ENCODE measurements around the gene SF3A1. TPM values are rescaled to one million over a fixed set of nuclear protein-coding genes. Genes with fewer than 3 reads are reported as not detected.

SF3A1 gene
- total and polyA plus RNA-seq, 2 donors (not counting 1 experiment from before 2014, with no cell fraction given), result 17.0 to 22.9 TPM

DNA sequence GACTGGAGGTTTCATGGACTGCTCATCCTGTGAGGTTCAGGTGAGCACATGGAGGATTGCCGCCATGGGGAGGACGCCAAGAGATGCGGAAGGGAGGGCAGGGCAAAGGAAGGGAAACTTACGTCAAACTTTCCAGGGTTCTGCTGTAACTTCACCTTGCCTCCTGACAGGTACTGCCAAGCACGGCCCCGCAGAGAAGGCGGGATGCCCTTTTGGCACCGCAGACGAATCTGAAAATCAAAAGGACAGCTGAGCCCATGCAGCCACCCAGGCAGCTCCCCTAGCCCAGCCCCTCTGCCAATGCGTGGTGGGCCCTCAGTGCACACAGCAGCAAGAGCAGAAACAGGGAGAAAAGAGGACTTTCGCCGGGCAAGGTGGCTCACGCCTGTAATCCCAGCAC lies 57.4 kb downstream of the SF3A1 start:
- peaks cover 20% of the 10 kb centered on the region for H3K36me3 ChIP-seq (ENCODE audit: control insufficient read depth, insufficient read depth, low read length)
- DNase-seq (ENCODE audit: low read depth in 2 of 2), result no peak
- no peak overlapping the region for H3K4me3 ChIP-seq (replicated peaks in 1 of 4; ENCODE audit: control extremely low read depth in 1 of 4, insufficient read depth in 1 of 4, low read depth in 3 of 4, low read length in 4 of 4)
- H3K9ac ChIP-seq (ENCODE audit: insufficient read depth, low read length), result no peak overlapping the region
- no peaks in the 10 kb centered on the region for H3K9me3 ChIP-seq (ENCODE audit: control insufficient read depth, insufficient read depth, low read depth, low read length)
- H3K4me2 ChIP-seq (ENCODE audit: extremely low read depth, insufficient read depth, low read length), result no peak overlapping the region
- no peaks in the 10 kb centered on the region for H4K20me1 ChIP-seq (ENCODE audit: control insufficient read depth, extremely low read depth, insufficient read depth, low read length)
- H3K4me1 ChIP-seq (ENCODE audit: control insufficient read depth, extremely low read depth, insufficient read depth, low read length), result peaks cover 7% of the 10 kb centered on the region
- TF ChIP-seq EZH2 (IDR thresholded peaks at IDR 0.05; ENCODE audit: low read length, missing control alignments), result no peak
- TF ChIP-seq, protein P1, sequence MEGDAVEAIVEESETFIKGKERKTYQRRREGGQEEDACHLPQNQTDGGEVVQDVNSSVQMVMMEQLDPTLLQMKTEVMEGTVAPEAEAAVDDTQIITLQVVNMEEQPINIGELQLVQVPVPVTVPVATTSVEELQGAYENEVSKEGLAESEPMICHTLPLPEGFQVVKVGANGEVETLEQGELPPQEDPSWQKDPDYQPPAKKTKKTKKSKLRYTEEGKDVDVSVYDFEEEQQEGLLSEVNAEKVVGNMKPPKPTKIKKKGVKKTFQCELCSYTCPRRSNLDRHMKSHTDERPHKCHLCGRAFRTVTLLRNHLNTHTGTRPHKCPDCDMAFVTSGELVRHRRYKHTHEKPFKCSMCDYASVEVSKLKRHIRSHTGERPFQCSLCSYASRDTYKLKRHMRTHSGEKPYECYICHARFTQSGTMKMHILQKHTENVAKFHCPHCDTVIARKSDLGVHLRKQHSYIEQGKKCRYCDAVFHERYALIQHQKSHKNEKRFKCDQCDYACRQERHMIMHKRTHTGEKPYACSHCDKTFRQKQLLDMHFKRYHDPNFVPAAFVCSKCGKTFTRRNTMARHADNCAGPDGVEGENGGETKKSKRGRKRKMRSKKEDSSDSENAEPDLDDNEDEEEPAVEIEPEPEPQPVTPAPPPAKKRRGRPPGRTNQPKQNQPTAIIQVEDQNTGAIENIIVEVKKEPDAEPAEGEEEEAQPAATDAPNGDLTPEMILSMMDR (conservative IDR thresholded peaks at IDR 0.05 in 1 of 2, IDR thresholded peaks at IDR 0.05 in 1 of 2; ENCODE audit: low read depth in 1 of 2, low read length in 2 of 2), result no peak
- H3K79me2 ChIP-seq (ENCODE audit: control insufficient read depth, insufficient read depth, low read length), result no peaks in the 10 kb centered on the region
- no peak overlapping the region for H2AFZ ChIP-seq (ENCODE audit: low read length)
- no peaks in the 10 kb centered on the region for H3K27me3 ChIP-seq (ENCODE audit: control insufficient read depth, insufficient read depth, low read length)
- H3K27ac ChIP-seq (ENCODE audit: insufficient read depth, low read length), result no peak overlapping the region

DNA sequence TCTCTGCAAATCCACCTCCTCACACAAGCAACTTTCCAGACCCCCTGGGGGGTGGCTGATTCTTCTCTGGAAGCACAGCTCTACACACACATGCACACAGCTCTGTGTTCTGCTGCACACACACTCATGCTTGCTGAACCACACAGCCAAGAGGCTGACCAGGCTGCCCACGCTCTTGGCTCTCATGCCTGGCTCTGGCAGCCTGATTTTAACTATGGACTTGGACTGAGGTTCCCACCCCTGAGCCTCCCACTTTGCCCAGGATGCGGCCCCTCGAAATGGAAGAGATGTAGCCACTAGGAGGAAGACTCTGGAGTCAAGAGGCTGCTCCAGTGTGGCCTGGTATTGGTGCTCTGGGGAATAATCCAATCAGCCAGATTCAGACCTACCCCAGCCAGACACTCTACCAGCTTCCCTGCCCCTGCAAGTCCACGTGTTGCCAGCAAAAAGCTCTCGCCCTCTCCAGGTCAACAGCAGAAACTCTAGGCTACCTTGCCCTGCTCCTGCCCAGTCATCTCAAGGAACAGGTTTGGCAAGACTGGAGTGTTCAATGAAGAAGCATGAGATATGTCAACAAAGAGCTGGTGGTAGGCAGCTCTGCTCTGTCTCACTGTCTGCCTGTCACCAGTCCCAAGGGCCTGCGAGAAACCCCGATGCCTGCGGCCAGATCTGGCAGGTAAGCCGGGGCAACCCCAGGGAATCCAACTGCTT lies 58.5 kb downstream of the SF3A1 start:
- TF ChIP-seq, protein P1 (conservative IDR thresholded peaks at IDR 0.05 in 1 of 2, IDR thresholded peaks at IDR 0.05 in 1 of 2; ENCODE audit: low read depth in 1 of 2, low read length in 2 of 2), result no peak
- no peak for TF ChIP-seq EZH2 (IDR thresholded peaks at IDR 0.05; ENCODE audit: low read length, missing control alignments)
- Histone ChIP-seq H3K36me3 (ENCODE audit: control insufficient read depth, insufficient read depth, low read length) (peaks cover 26% of the 10 kb centered on the region), H3K27me3 (ENCODE audit: control insufficient read depth, insufficient read depth, low read length) (no peaks in the 10 kb centered on the region), H4K20me1 (ENCODE audit: control insufficient read depth, extremely low read depth, insufficient read depth, low read length) (no peaks in the 10 kb centered on the region), H3K4me1 (ENCODE audit: control insufficient read depth, extremely low read depth, insufficient read depth, low read length) (peaks cover 7% of the 10 kb centered on the region), H3K4me3 (replicated peaks in 1 of 4; ENCODE audit: control extremely low read depth in 1 of 4, insufficient read depth in 1 of 4, low read depth in 3 of 4, low read length in 4 of 4) (no peak overlapping the region), H3K9ac (ENCODE audit: insufficient read depth, low read length) (no peak overlapping the region), H2AFZ (ENCODE audit: low read length) (no peak overlapping the region), H3K27ac (ENCODE audit: insufficient read depth, low read length) (no peak overlapping the region), H3K9me3 (ENCODE audit: control insufficient read depth, insufficient read depth, low read depth, low read length) (no peaks in the 10 kb centered on the region), H3K4me2 (ENCODE audit: extremely low read depth, insufficient read depth, low read length) (no peak overlapping the region), H3K79me2 (ENCODE audit: control insufficient read depth, insufficient read depth, low read length) (no peaks in the 10 kb centered on the region)
- no peak for DNase-seq (ENCODE audit: low read depth in 2 of 2)

DNA sequence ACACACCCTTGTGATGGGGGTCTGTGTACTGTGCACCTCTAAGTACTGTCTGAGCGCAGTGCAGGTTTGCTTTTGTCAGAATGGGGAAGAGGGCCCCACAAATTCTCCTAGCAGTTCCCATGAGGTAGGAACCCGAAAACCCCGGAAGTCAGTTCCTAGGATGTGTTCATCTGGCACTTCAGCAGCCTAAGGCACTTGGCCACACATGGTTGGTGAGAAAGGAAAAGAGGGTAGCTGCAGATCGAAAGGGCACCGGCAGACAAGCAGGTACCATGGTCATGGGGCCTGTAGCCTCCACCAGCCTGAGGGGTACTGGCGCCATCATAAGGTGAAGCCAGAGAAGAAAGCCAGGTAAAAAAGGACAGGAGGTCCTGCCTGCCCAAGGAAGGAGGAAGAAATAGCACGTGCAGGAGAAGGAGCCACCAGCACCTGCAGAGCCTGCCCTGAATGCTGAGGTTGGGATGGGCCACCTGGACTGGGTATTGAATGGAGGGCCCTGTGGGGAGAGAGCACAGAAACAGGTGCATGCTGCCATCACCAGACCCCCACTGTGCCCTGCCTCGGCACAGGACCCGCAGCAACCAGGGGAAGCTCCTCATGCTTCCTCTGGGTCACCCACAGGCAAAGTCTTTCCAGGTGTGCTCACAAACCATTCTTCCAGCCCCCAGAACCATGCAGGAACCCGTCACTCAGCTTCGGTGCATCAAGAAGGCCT lies 59.3 kb downstream of the SF3A1 start:
- Histone ChIP-seq H3K79me2 (ENCODE audit: control insufficient read depth, insufficient read depth, low read length) (no peaks in the 10 kb centered on the region), H3K9ac (ENCODE audit: insufficient read depth, low read length) (no peak overlapping the region), H3K4me2 (ENCODE audit: extremely low read depth, insufficient read depth, low read length) (no peak overlapping the region), H3K4me3 (replicated peaks in 1 of 4; ENCODE audit: control extremely low read depth in 1 of 4, insufficient read depth in 1 of 4, low read depth in 3 of 4, low read length in 4 of 4) (no peak overlapping the region), H3K27ac (ENCODE audit: insufficient read depth, low read length) (no peak overlapping the region), H3K9me3 (ENCODE audit: control insufficient read depth, insufficient read depth, low read depth, low read length) (no peaks in the 10 kb centered on the region), H3K4me1 (ENCODE audit: control insufficient read depth, extremely low read depth, insufficient read depth, low read length) (peaks cover 6% of the 10 kb centered on the region), H3K36me3 (ENCODE audit: control insufficient read depth, insufficient read depth, low read length) (peaks cover 28% of the 10 kb centered on the region), H4K20me1 (ENCODE audit: control insufficient read depth, extremely low read depth, insufficient read depth, low read length) (no peaks in the 10 kb centered on the region), H2AFZ (ENCODE audit: low read length) (no peak overlapping the region), H3K27me3 (ENCODE audit: control insufficient read depth, insufficient read depth, low read length) (no peaks in the 10 kb centered on the region)
- DNase-seq (ENCODE audit: low read depth in 2 of 2), result no peak
- TF ChIP-seq EZH2 (IDR thresholded peaks at IDR 0.05; ENCODE audit: low read length, missing control alignments), result no peak
- TF ChIP-seq, protein P1 (conservative IDR thresholded peaks at IDR 0.05 in 1 of 2, IDR thresholded peaks at IDR 0.05 in 1 of 2; ENCODE audit: low read depth in 1 of 2, low read length in 2 of 2), result no peak

All from fibroblast of lung (primary cell).